Neuronal stem cell (in vitro differentiated cells): Measurements from ENCODE around the gene HOXC9.

Source experiments
- DNase-seq: peaks from one replicate; pipeline ENCODE4 v3.0.0-alpha.2; 2013; ENCODE audit warnings: low spot score
- H2AFZ ChIP-seq: one replicate; pipeline ENCODE4 v1.6.1; 2013; ENCODE audit warnings: mild to moderate bottlenecking, low read length, inconsistent platforms
- H2AK5ac ChIP-seq: 2 replicates; pipeline ENCODE4 v1.6.1; 2013; ENCODE audit warnings: low read depth, mild to moderate bottlenecking, inconsistent platforms, low read length, moderate library complexity, mixed read lengths
- H2BK120ac ChIP-seq: 2 replicates; pipeline ENCODE4 v1.6.1; 2013; ENCODE audit warnings: low read depth, mild to moderate bottlenecking, inconsistent platforms, low read length, moderate library complexity, mixed read lengths
- H2BK12ac ChIP-seq: one replicate; pipeline ENCODE4 v1.6.1; 2013; ENCODE audit warnings: low read length, inconsistent platforms
- H2BK15ac ChIP-seq: 2 replicates; pipeline ENCODE4 v1.6.1; 2013; ENCODE audit warnings: mild to moderate bottlenecking, low read length, inconsistent platforms, mixed read lengths
- H2BK5ac ChIP-seq: one replicate; pipeline ENCODE4 v1.6.1; 2013; ENCODE audit warnings: inconsistent platforms, mild to moderate bottlenecking, low read length, moderate library complexity
- H3K14ac ChIP-seq: one replicate; pipeline ENCODE4 v1.6.1; 2013; ENCODE audit warnings: low read length, inconsistent platforms
- H3K18ac ChIP-seq: 2 replicates; pipeline ENCODE4 v1.6.1; 2013; ENCODE audit warnings: low read length, inconsistent platforms
- H3K23ac ChIP-seq: 2 replicates; pipeline ENCODE4 v1.6.1; 2013; ENCODE audit warnings: low read depth, mild to moderate bottlenecking, mixed read lengths, low read length, inconsistent platforms; ENCODE audit not compliant: poor library complexity
- H3K27ac ChIP-seq: replicated peaks from 3 replicates; pipeline ENCODE4 v1.5.1; 2013; ENCODE audit warnings: low read length, inconsistent platforms
- H3K27me3 ChIP-seq, 3 experiments: 2 replicates each; pipeline ENCODE4 v1.6.1; 2013; ENCODE audit warnings: low read length in 3 of 3, mild to moderate bottlenecking in 2 of 3, inconsistent platforms in 1 of 3, low read depth in 1 of 3, mixed read lengths in 1 of 3, moderate library complexity in 1 of 3; ENCODE audit not compliant: control insufficient read depth in 3 of 3, insufficient read depth in 3 of 3
- H3K36me3 ChIP-seq, 2 donors: replicated peaks in 1 of 2; 2 replicates each; pipeline ENCODE4 v1.6.1; 2013; ENCODE audit warnings: low read length in 2 of 2; ENCODE audit not compliant: control insufficient read depth in 2 of 2, insufficient read depth in 2 of 2
- H3K4ac ChIP-seq: 2 replicates; pipeline ENCODE4 v1.6.1; 2013; ENCODE audit warnings: inconsistent platforms, mild to moderate bottlenecking, low read length, moderate library complexity
- H3K4me1 ChIP-seq, 2 donors: 1 replicate in 1 of 2; 2 replicates in 1 of 2; pipeline ENCODE4 v1.6.1; 2013; ENCODE audit warnings: low read length in 2 of 2, low read depth in 1 of 2; ENCODE audit not compliant: control insufficient read depth in 2 of 2, insufficient read depth in 1 of 2
- H3K4me2 ChIP-seq: one replicate; pipeline ENCODE4 v1.6.1; 2013; ENCODE audit warnings: mild to moderate bottlenecking, low read length, inconsistent platforms; ENCODE audit not compliant: insufficient read depth, poor library complexity, severe bottlenecking
- H3K4me3 ChIP-seq, 2 donors: 2 replicates each; pipeline ENCODE4 v1.5.1; 2013; ENCODE audit warnings: low read length in 2 of 2, mild to moderate bottlenecking in 2 of 2, inconsistent platforms in 1 of 2, moderate library complexity in 1 of 2
- H3K79me1 ChIP-seq: one replicate; pipeline ENCODE4 v1.6.1; 2013; ENCODE audit warnings: low read depth, mild to moderate bottlenecking, inconsistent platforms, low read length, moderate library complexity
- H3K9ac ChIP-seq: one replicate; pipeline ENCODE4 v1.6.1; 2013; ENCODE audit warnings: mild to moderate bottlenecking, low read depth, low read length, inconsistent platforms; ENCODE audit not compliant: poor library complexity
- H3K9me3 ChIP-seq, 2 donors: replicated peaks in 1 of 2; 2 replicates each; pipeline versions ENCODE3 to v1.6.1; 2013; ENCODE audit warnings: low read length in 2 of 2, mild to moderate bottlenecking in 2 of 2, inconsistent platforms in 1 of 2, low read depth in 1 of 2, mixed read lengths in 1 of 2, moderate library complexity in 1 of 2; ENCODE audit not compliant: control insufficient read depth in 2 of 2, insufficient read depth in 1 of 2
- H4K8ac ChIP-seq: one replicate; pipeline ENCODE4 v1.6.1; 2013; ENCODE audit warnings: low read depth, mild to moderate bottlenecking, inconsistent platforms, low read length, moderate library complexity
- H4K91ac ChIP-seq: one replicate; pipeline ENCODE4 v1.6.1; 2013; ENCODE audit warnings: low read length, low read depth, mild to moderate bottlenecking, inconsistent platforms; ENCODE audit not compliant: poor library complexity
- WGBS, 2 donors: extraction: QIAGEN DNeasy Blood & Tissue Kit; methylation state at CpG; one replicate each; pipeline ENCODE4 v1.1.7; 2013; ENCODE audit warnings: missing lambda C conversion rate in 2 of 2, mixed read lengths in 1 of 2; ENCODE audit not compliant: insufficient read length in 2 of 2, insufficient replicate concordance in 1 of 2; ENCODE audit errors: extremely low coverage in 2 of 2; 5-methylcytosine and 5-hydroxymethylcytosine counted together

Gene HOXC9

GRCh38 chr12:54036620-54037359 is 36.8 kb downstream of the HOXC9 start:
- no peak overlapping the region for H2BK15ac ChIP-seq
- H3K18ac ChIP-seq, result no peak overlapping the region
- no peak overlapping the region for H4K91ac ChIP-seq
- H3K79me1 ChIP-seq, result no peaks in the 10 kb centered on the region
- no peaks in the 10 kb centered on the region for H3K36me3 ChIP-seq
- H2BK120ac ChIP-seq, result no peak overlapping the region
- no peak overlapping the region for H4K8ac ChIP-seq
- peak overlapping the region; percentile 34 for H3K23ac ChIP-seq
- no peak overlapping the region for H3K27ac ChIP-seq
- H3K9ac ChIP-seq, result no peak overlapping the region
- no CpG with 5 or more reads among the region's 14 CpGs for WGBS, 2 donors
- no peaks in the 10 kb centered on the region for H3K4me1 ChIP-seq
- no peak overlapping the region for H3K14ac ChIP-seq
- DNase-seq, result no peak
- H2AFZ ChIP-seq, result no peak overlapping the region
- peaks cover 47 to 98% (median 97%) of the 10 kb centered on the region in 3 experiments for H3K27me3 ChIP-seq
- H3K4ac ChIP-seq, result no peak overlapping the region
- no peak overlapping the region for H3K4me2 ChIP-seq
- H2AK5ac ChIP-seq, result no peak overlapping the region
- no peak overlapping the region for H2BK5ac ChIP-seq
- H3K4me3 ChIP-seq, result no peak overlapping the region
- peaks cover 5 to 10% of the 10 kb centered on the region in 2 donors for H3K9me3 ChIP-seq
- no peak overlapping the region for H2BK12ac ChIP-seq

GRCh38 chr12:54037360-54038283 is 37.7 kb downstream of the HOXC9 start:
- Histone ChIP-seq H4K8ac (no peak overlapping the region), H3K4me3 (no peak overlapping the region), H3K27ac (no peak overlapping the region)

GRCh38 chr12:54038284-54038870 is 38.4 kb downstream of the HOXC9 start:
- WGBS, 2 donors, result no CpG with 5 or more reads among the region's 5 CpGs
- Histone ChIP-seq H4K8ac (no peak overlapping the region), H3K4me3 (no peak overlapping the region)

More at GRCh38 chr12:54037360-54038283, 37.7 kb downstream of the HOXC9 start:
- H2BK15ac ChIP-seq, result no peak overlapping the region
- H3K14ac ChIP-seq, result no peak overlapping the region
- H2BK5ac ChIP-seq, result no peak overlapping the region
- H3K18ac ChIP-seq, result no peak overlapping the region
- no peak overlapping the region for H2BK120ac ChIP-seq
- H3K23ac ChIP-seq, result no peak overlapping the region
- no peak overlapping the region for H2AK5ac ChIP-seq
- H3K4ac ChIP-seq, result no peak overlapping the region
- H3K27me3 ChIP-seq, result peaks cover 43 to 96% (median 96%) of the 10 kb centered on the region in 3 experiments
- H3K4me2 ChIP-seq, result no peak overlapping the region
- H2BK12ac ChIP-seq, result no peak overlapping the region
- H3K36me3 ChIP-seq, result no peaks in the 10 kb centered on the region
- peaks cover 5 to 8% of the 10 kb centered on the region in 2 donors for H3K9me3 ChIP-seq
- WGBS, 2 donors, result no CpG with 5 or more reads among the region's 14 CpGs
- no peak overlapping the region for H3K9ac ChIP-seq
- no peaks in the 10 kb centered on the region for H3K4me1 ChIP-seq
- no peak overlapping the region for H4K91ac ChIP-seq
- DNase-seq, result no peak
- H2AFZ ChIP-seq, result no peak overlapping the region
- H3K79me1 ChIP-seq, result no peaks in the 10 kb centered on the region

More at GRCh38 chr12:54038284-54038870, 38.4 kb downstream of the HOXC9 start:
- Histone ChIP-seq H3K79me1 (no peaks in the 10 kb centered on the region), H3K14ac (no peak overlapping the region), H4K91ac (no peak overlapping the region), H3K4me2 (no peak overlapping the region), H3K27ac (no peak overlapping the region), H3K27me3 (peaks cover 38 to 96% (median 96%) of the 10 kb centered on the region in 3 experiments), H2BK15ac (no peak overlapping the region), H3K4me1 (no peaks in the 10 kb centered on the region), H2AFZ (no peak overlapping the region), H3K36me3 (no peaks in the 10 kb centered on the region), H2BK12ac (no peak overlapping the region), H2BK5ac (no peak overlapping the region), H3K4ac (no peak overlapping the region), H3K9me3 (peaks cover 0 to 6% of the 10 kb centered on the region in 2 donors), H3K18ac (no peak overlapping the region), H3K9ac (no peak overlapping the region), H3K23ac (no peak overlapping the region), H2BK120ac (no peak overlapping the region), H2AK5ac (no peak overlapping the region)
- DNase-seq, result no peak
